Activated T-cell treated with anti-CD3 and anti-CD28 coated beads for 1 hour (primary cell): ENCODE data around the gene UNKL.

Source experiments
- DNase-seq: peaks from one replicate; pipeline ENCODE4 v3.0.0-alpha.2; 2020; ENCODE audit warnings: low read depth

The UNKL gene

DNA sequence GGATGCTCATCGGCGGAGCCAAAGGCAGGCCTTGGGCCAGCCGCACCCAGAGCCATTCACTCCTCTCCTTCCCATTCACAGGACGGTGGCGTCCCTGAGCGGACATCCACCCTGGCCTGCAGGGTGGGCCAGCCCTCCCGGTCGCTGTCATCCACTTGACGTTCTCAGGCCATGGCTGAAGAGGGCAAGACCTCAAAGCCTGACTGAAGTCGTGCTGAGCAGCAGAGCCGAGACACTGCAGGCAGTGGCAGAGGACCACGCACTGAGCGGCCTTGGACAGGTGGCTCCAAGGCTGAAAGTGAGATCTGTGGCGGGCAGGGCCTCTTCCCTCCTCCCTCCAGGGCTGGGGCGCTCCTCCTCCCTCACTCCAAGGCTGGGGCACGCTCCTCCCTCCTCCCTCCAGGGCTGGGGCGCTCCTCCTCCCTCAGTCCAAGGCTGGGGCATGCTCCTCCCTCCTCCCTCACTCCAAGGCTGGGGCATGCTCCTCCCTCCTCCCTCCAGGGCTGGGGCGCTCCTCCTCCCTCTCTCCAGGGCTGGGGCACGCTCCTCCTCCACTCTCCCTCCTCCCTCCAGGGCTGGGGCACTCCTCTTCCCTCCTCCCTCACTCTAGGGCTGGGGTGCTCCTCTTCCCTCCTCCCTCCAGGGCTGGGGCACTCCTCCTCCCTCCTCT, 38.6 kb downstream of the UNKL start:
- DNase-seq: no peak

GRCh38 chr16:1375298-1375640, 39.2 kb downstream of the UNKL start:
- no peak for DNase-seq

DNA sequence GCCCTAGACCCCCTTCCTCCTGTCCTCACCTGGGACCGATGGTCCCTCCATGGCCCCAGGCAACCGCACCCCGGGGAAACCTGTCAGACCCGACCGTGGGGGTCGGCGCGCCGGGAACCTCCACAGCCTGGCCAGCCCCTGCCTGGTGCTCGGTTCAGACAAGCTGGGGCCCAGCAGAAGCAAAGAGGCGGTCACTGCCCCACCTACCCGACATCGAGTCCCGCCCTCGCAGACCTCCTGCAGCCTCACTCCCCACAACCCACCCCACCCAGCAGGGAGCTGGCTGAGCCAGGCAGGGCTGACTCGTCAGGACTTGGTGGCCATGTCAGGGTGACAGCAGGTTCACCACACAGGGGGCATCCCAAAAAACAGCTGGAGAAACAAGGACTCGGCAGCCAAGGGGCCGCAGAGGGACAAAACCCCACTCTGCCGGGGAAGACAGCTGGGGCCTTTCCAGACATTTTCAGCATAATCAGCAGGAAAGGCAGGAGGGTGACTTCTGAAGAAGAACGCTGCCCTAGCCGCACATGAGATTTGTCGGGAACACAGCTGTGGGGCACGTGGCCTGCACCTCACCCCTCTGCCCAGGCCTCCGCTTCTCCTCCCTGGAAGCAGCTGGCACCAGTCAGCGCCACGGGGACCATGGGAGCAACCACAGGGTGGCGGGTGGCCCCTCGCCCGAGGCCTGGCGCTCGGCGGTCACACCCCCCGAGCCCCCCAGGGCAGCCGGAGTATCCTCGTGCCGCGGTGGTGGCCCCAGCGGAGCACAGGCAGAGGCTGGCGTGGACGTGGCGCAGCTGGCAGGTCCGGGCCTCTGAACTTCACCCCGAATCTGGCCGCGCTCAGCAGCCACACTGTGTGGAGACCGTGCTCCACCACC, 39.8 kb downstream of the UNKL start:
- DNase-seq: no peak

DNA sequence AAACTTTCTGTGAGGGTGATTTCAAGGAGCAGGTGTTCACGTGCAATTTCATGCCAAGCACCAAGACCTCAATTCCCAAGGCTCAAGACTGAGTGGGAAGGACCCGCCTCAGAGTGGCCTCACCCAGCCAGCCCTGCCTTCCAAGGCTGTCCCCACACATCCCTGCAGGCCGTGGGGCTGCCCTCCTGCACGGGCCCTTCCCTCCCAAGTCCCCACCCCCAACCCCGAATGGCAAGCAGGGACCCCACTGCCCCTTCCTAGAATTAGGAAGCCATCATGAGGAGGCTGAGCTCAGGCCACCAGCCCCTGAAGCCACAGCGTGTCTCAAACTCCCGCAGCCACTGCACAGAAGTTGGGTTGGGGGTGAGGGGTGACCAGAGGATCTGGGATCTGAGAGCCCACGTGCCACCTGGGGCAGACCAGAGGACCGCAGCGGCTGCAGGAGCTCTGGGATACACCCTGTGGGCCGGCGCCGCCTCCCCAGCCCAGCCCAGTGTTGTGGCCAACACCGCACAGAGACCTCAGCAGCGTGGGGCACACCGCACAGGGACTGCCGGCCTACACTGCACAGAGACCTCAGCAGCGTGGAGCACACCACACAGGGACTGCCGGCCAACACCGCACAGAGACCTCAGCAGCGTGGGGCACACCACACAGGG, 42.1 kb downstream of the UNKL start:
- no peak for DNase-seq

DNA sequence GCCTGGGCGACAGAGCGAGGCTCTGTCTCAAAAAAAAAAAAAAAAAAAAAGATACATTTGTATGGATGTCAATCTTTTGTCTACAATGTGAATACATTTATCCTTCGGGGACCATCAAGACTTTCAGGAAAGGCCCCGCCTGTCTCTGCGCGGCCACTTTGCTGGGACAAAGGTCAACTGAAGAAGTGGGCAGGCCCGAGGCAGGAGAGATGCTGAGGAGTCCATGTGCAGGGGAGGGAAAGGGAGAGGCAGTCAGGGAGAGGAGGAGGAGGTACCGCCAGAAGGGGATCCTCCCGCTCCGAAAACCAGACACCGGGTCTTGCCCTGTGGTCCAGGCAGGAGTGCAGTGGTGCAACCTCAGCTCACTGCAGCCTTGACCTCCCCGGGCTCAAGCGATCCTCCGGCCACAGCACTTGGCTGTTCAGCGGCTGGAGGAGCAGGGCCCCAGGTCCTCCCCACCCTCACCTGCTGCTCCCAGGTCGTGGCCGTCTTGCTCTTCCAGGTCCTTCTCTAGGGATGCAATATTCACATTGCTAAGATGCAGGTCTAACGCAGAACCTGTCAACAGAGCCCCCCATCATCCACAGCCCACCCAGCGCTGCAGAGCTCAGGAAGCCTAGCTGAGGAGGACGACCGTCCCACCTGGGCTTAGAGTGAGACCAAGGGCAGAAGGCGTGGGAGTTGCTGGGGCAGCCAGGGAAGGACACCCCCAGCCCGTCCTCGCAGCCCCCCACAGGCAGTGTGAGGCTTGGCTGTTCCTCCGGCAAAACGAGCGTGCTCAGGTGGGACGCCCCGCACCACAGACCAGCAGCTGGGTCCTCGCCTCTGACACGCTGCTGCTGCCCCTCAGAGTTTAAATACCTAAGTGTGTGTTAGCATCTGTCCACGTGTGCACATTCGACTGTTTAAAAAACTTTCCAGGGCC, 43.2 kb downstream of the UNKL start:
- no peak for DNase-seq

DNA sequence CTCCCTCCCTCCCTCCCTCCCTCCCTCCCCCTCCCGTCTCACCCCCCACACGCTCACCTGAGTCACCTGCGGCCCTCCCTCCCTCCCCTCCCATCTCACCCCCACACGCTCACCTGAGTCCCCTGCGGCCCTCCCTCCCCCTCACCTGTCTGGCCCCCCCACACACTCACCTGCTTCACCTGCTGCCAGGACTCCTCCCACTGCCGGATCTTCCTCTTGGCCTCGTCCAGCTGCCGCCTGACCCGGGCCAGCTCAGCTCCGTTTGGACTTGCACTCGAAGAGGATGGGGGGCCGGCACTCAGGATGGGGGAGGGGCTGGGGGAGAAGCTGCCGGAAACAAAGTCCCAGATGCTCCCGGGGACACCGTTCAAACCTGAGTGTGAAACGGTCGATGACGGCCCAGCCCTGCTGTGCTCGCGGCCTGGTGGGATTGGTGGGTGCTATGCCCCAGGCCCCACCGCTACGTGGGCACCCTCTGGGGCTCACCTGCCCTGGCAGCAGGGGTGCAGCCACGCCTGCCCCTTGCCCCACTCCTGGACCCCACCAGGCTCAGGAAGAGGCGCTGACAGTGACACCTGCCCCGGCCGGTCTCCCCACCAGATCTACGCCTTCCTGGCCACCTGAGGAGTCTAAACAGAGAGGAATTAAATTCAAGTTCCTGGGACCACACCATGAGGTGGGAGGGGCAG, 46.9 kb downstream of the UNKL start:
- no peak for DNase-seq

DNA sequence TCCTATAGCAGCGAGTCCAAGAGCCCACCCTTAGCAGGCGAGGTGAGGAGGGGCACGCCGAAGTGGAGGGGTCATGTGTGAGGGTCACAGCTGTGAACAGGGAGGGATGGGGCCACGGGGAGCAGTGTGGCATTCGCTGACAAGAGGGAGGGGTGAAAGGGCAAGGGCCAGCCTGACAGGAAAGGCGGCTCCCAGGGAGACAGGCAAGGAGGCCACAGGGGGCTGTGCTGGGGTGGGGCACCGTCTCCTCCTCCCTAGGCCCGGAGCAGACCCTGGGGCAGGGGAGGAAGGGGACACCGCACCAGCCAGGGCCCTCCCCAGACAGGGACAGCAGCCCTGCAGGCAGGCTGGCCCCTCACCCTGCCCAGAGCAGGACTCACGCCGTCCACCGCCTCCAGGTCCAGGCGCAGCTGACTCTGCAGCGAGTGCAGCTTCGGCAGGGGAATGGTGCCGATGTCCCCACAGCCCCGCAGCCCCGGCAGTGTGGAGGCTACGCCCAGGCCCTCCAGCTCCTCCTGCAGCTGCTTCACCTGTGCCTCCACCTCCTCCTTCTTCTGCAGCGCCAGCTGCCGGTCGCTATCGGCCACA, 47.7 kb downstream of the UNKL start:
- no peak for DNase-seq

GRCh38 chr16:1366060-1366711, 48.3 kb downstream of the UNKL start:
- no peak for DNase-seq

DNA sequence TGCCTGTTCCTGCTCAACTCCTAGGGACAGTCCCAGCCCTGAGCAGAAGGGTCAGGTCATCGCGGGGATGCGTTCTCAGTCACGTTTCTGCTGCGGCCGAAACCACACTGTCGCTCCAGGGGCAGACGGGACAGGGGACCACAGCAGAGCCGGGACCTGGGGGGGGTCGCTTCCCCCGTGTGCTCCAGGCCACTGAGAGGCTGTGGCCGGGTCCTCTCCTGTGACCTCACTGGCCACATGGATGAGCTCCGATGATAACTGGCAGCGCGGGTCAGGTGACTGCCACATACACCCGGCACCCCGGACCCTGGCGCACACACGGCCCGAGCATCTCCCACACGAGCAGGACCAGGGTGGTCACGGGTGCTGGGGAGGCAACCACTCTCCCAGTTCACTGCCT, 50.0 kb downstream of the UNKL start:
- no peak for DNase-seq

GRCh38 chr16:1363501-1364041, 50.9 kb downstream of the UNKL start:
- DNase-seq: peak; percentile 65

DNA sequence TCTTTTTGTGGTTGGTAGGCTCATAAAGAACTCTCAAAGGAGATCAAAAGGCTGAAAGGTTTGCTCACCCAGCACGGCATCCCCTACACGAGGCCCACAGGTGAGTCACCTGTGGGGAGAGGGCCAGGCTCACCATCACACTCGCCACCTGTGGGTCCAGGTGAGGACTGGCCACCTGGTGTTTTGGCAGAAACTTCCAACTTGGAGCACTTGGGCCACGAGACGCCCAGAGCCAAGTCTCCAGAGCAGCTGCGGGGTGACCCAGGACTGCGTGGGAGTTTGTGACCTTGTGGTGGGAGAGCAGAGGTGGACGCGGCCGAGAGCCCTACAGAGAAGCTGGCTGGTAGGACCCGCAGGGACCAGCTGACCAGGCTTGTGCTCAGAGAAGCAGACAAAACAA, 51.7 kb downstream of the UNKL start:
- no peak for DNase-seq

DNA sequence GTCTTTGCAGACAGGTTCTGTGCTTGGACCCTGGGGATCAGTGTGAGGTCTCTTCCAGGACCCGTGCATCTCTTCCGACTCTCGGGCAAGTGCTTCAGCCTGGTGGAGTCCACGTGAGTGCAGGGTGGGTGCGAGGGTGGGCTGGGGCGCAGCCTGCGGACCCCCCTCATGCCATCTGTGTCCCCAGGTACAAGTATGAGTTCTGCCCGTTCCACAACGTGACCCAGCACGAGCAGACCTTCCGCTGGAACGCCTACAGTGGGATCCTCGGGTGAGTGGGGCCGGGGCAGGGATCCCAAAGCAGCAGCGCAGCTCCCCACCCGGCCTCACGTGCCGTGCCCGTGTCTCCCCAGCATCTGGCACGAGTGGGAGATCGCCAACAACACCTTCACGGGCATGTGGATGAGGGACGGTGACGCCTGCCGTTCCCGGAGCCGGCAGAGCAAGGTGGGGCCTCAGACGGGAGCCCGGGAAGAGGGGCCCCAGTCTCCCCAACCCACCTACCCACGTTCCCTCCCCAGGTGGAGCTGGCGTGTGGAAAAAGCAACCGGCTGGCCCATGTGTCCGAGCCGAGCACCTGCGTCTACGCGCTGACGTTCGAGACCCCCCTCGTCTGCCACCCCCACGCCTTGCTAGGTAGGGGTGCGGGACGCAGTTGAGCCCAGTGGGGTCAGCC, 52.7 kb downstream of the UNKL start:
- no peak for DNase-seq

DNA sequence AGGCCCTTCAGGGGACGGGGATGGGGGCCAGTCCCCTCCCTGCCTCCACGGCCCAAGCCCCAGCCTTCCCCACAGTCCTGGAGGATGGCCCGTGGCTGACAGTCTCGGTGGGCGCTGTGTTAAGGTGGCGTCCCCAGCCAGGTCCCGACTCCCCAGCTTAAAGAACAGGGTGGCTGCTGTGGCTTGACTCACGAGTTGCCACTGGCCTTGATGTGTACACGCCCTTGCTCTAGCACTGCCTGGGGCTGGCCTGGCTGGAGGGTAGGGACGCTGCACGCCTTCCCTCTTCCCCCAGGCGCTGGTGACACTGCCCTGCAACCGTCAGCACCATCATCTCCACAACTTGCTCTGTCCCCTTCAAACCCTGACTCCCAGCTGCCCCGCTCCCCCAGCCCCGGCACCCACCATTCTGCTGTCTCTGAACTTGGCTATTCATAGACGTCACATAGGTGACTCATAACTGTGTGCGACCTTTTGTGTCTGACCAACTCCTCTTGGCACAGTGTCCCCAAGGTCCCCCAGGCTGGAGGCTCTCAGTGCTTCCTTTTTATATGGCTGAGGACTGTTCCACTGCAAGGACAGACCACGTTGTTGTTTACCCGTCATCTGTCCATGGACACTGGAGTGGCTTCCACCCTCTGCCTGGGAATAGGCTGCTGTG, 56.5 kb downstream of the UNKL start:
- DNase-seq: no peak

GRCh38 chr16:1356061-1356900, 58.2 kb downstream of the UNKL start:
- DNase-seq: no peak

DNA sequence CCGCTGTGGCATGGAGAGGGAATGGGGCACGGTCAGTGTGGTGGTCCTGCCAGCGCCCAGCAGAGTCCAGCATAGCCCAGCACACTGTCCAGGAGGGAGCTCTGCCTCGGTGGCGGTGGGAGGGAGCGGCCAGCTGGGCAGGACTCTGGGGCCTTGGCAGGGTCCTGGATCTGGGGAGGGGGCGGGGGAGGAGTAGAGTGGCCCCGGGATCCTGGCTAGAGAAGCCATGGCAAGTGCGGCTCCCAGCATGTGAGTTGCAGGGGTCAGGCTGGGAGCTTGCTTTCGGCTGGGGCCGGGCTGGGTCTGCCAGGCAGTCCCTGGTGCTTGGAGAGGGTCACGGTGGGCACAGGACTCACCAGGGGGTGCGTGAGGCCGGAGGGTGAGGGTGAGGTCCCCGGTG, 58.9 kb downstream of the UNKL start:
- no peak for DNase-seq

- no peak for DNase-seq
Measured at GRCh38 chr16:1354815-1355540, 59.5 kb downstream of the UNKL start.

GRCh38 chr16:1351582-1352362, 62.7 kb downstream of the UNKL start, which contains the start of the genes GNPTG and TSR3:
Gene GNPTG, plus strand, starts transcription at chr16:1351931. Its CDS starts 35 bp downstream, at chr16:1351966.
Gene TSR3, minus strand, starts transcription at chr16:1351878. Its CDS starts 74 bp downstream, at chr16:1351804.
- DNase-seq: peak; percentile 68
